NCI-H1105 (cell line): ENCODE results near the gene FLNC.
A peak's percentile ranks its signal among the peaks of the same experiment; 100 is the strongest.

ENCODE experiments used
- DNase-seq: peaks from one replicate; lab custom pipeline; 2025; lab: John Stamatoyannopoulos, UW

Gene FLNC

DNA sequence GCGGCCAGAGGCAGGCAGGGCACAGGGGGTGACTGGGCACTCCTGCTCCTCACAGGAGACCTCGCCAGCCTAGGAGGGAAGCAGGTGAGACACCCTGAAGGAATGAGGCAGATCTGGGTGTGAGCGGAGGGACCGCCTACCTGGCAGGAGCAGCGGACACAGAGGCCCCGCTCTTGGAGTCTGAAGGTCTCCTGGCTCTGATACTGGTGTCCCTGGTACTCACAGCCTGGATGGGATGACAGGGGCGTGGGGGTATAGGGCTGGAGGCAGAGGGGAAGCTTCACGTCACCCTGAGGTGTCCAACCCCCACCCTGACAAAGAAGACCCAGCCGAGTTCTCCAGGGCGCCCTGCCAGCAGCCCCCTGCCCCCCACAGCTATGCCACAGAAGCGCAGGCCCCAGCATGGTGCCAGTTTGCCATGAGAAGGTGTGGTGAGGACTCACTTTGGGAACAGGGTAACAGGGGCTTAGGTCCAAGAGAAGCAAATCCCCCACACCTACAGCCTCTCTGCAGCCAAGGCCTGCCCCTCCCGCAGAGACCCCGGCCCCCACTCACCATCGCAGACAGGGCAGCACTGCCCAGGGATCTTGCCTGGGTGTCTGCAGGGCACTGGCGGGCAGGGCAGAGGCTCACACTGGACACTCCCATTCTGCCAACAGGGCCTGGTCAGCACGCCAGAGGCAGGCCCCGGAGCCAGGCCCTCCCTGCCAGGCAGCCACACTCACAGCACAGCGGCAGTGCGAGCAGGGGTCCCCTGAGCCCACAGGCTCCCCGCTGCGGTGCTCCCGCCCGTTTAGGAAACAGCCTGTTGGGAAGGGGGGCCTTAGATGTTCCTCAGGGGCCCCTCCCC lies 63.3 kb downstream of the FLNC start:
- DNase-seq = no peak

DNA sequence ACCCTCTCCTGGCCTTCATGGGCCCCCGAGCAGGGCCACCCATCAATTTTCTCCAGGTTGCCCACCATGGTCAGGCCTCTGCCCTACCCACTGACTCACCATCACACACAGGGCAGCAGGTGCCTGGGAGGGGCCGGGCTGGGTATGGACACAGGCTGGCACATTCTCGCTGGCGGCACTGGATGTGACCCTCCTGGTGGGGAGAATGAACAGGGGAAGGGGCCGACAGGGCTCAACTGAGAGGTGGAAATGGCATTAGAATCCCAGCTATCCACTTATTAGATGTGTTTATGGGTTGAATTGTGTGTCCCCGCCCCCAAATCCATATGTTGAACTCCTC lies 63.9 kb downstream of the FLNC start:
- no peak for DNase-seq

DNA sequence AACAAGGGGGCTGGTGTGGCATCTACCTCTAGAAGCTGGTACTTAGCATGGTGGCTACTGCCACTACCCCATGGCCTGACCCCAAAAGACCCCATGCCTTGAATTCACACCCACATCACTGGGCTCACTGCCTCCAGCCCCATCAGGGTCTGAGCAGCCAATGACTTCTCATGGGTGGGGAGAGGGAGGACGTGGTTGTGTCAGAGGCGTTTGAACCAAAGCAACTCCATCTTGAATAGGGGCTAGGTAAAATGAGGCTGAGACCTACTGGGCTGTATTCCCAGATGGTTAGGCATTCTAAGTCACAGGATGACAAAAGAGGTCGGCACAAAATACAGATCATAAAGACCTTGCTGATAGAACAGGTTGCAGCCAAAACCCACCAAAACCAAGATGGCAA lies 65.1 kb downstream of the FLNC start:
- DNase-seq = no peak

DNA sequence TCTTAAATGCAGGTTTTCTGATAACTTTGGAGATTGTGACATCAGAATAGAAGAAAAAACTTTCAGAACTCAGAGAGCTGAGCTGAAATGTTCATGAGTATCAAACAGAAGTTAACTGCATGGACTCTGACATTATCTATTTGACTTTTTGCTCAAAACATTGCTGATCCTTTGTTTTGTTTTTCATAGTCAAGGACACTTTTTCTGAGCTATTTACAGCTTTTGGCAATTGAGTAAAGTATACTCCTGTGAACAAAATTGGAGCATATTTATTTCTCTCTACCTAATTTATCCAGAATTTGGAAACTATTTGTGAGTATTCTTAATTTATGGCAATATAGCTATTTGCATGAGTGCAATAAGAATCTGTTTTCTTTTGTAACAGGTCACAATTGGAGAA lies 69.2 kb downstream of the FLNC start:
- no peak for DNase-seq

DNA sequence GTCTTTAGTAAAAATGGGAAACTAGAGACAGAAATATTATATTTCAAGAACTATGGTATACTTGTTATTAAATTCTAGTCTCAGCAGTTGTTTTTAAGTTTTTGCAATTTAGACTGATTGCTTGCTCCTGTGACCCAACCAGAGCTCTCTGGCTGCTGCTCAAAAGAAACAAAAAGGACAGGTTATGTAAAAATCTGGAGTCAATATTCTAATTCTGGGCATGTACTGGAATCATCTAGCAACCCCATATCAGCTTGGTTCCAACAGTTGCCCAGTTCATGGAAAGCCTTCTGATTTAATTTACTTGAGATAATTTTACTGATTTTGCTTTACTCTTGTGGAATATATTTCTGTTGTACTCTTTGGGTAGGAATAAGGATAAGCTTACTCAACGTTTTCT lies 70.0 kb downstream of the FLNC start:
- no peak for DNase-seq

DNA sequence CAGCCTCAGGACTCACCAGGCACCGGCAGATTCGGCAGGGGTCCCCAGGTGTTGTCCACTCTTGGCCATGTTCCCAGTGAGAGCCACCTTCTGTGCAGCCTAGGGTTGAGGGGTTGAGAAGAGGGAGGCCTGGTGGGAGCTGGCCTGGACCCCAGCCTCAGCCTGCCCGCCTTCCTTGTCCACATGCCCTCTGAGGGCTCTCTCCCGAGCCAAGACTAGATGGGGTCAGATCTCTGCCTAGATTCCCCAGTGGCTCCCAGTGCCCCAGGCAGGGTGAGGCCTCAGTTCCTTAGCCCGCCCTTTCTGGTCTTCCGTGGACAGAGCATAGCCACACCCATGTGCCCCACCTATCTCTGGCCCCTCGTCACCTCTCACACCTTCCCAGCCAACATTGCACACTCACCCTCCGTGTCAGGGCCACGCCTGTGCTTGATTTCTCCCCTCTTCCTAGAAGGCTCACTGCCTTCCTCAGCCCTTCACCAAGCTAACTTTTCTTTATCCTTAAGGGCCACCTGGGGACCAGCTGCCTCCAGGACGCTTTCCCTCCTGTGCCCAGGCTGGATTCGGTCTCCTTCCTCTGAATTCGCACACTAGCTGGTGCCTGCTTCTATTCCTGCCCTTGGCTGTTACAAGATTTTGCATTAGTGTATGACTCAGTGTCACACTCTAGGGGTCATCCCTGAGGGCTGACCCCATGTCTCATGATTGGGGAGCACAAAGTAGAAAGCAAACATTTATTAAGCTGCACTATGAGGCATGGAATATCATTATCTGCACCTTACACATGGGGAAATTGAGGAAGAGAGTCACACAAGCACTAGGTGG lies 72.8 kb downstream of the FLNC start:
- DNase-seq = no peak

DNA sequence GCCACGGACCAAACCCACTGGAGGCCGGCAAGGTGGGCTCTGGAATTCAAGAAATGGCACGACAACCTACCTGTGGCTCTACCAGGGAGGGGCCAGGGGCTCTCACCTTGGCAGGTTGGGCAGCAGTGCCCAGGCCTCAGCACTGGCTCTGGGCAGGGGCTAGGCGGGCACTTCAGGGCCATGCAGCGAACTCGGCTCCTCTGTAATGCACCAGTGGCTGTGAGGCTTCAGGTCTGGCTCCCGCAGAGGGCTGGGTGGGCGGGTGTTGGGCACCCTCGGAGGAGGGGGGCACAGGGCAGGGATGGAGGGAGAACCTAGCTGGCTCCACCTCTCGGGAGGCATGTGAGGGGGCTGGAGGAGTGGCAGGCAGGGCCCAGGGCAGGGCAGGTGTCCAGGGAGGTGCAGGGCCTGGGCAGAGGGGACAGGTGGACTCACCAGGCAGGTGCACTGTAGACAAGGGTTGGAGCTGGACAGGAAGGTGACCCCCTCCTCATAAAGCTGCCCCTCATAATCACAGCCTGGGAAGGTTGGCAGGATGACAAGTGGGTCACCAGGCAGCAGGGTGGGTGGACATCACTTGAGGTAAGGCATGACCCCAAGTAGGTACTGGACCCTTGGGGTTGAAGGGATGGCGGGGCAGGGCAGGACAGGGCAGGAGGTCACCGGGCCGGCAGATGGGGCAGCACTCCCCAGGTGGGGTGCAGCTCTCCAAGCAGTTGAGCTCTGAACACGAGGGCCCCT lies 73.6 kb downstream of the FLNC start:
- no peak for DNase-seq

DNA sequence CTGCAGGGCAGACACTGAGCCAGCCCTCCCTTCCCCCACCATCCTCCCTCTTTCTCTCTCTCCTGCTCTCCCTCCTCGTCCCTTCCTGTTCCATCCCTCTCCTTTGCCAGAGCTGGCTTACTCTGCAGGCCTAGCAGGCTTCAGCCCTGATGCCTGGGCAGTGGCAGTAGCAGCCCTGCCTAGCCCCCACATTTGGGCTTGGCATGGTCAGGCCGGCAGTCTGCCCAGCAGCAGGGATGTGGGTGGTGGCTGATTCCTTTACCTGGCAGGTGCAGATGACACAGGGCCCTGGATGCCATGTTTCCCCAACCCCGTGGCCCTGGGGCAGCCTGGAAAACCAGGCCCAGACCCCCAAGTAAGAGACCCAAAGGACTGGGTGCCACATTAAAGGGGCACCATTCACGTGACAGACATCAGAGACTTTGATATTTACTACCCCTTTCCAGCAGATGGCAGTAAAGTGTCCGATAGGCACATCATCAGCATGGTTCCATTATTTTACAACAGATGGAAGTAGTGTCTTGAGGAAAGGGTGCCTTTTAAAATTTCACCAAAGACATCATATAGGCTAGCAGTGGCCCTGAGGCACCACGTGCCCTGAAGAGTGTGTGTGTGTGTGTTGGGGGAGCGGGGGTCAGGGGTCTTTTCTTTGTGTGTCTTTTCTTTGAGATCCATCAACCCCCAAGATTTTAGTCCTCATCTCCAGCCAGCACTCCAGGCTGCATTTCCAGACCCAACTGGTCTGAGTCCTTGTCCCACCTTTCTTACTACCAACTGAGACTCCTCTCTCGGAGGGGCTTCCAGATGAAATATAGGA lies 74.4 kb downstream of the FLNC start:
- DNase-seq = peak; percentile 59

DNA sequence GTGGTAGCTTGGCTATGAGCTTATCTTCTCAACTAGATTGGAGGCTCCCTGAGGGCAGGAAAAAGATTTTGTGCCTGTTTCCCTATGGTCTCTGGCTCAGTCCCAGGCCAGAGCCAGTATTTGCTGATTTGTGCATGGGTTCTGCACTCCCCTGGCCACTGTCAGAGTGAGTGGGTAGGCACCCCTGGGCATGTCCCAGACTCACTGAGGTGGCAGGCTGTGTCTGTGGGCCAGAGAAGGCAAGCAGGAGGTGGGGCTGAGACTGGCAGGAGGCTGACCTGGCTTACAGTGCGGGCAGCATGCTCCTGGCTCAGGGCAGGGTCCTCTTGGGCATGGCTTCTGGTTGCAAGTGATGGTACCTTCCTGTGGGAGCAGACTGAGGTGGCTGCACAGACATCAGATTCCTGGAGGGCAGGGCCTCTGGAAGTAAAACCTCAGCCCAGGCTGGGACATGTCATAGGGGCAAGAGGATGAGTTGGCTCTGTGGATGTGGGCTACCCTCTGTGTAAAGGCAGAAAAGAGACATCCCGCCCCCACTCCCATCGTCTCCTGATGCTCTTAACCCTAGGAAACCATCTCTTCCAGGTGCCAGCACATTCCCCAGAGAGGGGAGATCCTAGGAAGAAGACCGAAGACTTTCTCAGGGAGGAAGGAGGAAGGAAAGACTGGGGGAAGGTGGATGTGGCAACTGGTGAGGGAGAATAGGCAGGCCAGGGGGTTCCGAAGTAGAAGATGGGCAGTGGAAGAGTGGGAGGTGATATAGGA lies 76.0 kb downstream of the FLNC start:
- no peak for DNase-seq

DNA sequence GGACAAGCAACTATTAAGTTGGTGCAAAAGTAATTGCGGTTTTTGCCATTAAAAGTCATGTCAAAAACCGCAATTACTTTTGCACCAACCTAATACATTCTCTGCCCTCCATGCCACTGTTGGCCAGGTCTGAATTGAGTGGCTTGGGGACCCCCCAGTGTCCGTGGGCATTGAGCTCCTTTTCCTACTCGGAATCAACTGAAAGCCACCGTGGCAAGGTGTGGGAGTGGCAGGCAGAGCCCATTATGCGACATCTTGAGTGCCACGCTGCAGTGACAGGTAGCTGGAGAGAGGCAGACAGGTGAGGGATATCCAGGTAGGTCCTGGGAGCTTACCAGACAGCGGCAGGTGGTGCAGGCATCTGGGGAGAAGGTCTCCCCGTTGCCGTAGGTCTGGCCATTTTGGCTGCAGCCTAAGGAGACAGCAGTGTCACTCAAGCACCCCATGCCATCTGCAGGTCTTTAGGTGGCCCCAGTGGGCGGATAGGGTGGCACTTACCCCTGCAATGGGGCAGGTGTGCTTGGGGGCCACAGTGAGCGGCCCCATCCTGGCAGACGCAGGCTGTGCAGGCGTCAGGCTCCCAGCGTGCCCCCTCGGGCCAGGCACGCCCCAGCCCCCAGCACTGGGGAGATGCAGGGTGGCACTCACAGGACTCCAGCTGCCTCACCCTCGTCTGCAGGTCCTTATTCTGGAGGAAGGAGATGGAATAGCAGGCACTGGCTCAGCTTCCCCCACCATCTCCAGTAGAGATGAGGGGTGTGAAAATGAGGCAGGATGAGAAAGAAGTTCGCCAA lies 76.8 kb downstream of the FLNC start:
- no peak for DNase-seq
